ENCODE data around the gene NBPF1.
A peak's percentile ranks its signal among the peaks of the same experiment; 100 is the strongest.
"Not testable (repeated sequence)": the region's sequence is repeated elsewhere in the genome, so short reads cannot be mapped to it uniquely, and the experiment has no call there.

NBPF1 gene

DNA sequence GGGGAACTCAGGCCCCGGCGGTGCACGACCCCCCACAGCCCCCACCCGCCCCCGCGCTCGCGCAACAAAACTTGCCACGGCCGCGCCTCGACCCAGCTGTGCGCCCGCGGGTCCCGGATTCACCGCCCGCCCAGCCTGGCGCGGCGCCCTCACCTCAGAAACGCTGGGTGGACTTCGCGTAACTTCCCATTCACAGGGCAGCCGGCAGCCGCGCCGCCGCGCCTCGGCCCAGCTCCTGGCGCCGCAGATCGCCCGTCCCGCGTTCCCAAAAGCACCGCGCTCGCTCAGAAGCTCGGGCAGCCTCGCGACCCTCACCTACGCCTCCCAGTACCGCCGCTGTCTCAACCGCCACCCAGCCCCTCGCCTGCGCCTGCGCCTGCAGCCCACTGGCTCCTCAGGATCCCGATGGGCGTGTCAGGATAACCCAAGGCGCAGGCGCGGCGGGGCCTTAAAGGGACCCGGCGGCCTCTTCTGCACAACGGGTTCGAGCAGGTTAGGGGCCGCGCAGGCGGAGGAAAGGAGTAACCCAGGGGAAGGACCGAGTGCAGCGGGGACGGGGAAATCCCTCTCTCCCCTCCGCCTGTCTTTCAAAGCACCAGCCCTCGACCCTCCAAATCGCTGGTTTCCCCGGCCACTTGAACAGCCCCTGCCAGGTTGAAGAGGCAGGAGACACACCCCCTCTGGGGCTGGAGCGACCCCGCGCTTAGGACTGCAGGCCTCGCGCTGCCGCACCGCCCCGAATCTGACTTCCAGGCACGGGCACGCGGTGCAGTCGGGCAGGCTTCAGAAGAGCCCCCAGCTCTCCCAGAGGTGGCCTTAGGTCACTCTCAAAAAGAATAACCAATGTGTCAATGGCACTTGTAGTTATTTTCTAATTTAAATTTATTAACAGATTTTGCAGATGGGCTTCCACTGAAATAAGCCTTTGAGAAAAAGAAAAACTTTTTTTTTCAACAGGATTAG, at the start of gene NBPF1:
Gene NBPF1 (minus strand): TSS at position 380 of the 963 bp plus-strand sequence.
- DNase-seq (ENCODE audit: low spot score) = peak; percentile 97

- DNase-seq (ENCODE audit: low spot score) = not testable (repeated sequence)
Measured at GRCh38 chr1:16658234-16658633, 44.9 kb upstream of the NBPF1 start.

- DNase-seq (ENCODE audit: low spot score) = not testable (repeated sequence)
Measured at GRCh38 chr1:16656981-16657683, 43.8 kb upstream of the NBPF1 start.

- not testable (repeated sequence) for DNase-seq (ENCODE audit: low spot score)
Measured at GRCh38 chr1:16656574-16656973, 43.2 kb upstream of the NBPF1 start.

DNA sequence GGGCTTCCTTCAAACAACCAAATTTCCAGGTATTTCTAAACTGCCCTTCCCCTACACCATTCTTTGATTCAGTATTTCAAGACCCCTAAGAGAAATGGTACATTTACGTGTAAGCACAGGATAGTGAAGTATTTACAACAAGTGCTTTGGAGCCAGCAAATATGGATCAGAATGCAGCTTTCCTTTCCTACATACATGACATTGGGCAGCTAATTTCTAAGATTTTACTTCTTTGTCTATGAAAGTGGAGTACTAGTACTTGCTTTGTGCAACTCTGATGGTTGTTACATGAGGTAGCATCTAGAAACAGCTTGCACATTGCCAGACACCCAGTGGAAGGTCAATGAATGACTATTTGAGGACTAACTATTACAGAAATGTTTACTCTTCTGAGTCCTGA, 38.2 kb upstream of the NBPF1 start:
- not testable (repeated sequence) for DNase-seq (ENCODE audit: low spot score)

- DNase-seq (ENCODE audit: low spot score) = not testable (repeated sequence)
Measured at GRCh38 chr1:16649960-16650359, 36.6 kb upstream of the NBPF1 start.

DNA sequence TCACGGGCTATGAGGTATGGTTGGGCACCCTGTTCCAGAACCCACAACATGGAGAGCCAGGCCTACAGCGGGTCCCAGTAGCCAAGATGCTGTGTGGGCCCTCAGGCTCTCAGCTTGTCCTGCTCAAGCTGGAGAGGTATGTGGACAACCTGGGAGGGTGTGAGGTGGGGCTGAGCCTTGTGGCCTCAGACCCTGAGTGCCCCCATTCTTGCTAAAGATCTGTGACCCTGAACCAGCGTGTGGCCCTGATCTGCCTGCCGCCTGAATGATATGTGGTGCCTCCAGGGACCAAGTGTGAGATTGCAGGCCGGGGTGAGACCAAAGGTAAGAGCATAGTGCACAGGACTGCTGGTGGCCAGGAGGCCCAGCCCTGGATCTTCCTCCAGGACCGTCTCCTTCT, 36.0 kb upstream of the NBPF1 start:
- DNase-seq (ENCODE audit: low spot score) = not testable (repeated sequence)

GRCh38 chr1:16648756-16649155, 35.4 kb upstream of the NBPF1 start:
- not testable (repeated sequence) for DNase-seq (ENCODE audit: low spot score)

DNA sequence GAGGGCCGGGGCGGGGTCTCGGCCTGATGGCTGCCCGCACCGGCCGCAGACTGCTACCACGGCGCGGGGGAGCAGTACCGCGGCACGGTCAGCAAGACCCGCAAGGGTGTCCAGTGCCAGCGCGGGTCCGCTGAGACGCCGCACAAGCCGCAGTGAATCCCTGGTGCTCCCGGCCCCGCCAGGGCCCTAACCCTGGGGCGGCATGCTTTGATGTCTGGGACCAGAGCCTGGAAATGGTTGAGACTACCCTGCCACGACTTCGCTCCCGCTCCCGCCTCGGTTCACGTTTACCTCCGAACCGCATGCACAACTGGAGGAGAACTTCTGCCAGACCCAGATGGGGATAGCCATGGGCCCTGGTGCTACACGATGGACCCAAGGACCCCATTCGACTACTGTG, 34.9 kb upstream of the NBPF1 start:
- DNase-seq (ENCODE audit: low spot score) = not testable (repeated sequence)

DNA sequence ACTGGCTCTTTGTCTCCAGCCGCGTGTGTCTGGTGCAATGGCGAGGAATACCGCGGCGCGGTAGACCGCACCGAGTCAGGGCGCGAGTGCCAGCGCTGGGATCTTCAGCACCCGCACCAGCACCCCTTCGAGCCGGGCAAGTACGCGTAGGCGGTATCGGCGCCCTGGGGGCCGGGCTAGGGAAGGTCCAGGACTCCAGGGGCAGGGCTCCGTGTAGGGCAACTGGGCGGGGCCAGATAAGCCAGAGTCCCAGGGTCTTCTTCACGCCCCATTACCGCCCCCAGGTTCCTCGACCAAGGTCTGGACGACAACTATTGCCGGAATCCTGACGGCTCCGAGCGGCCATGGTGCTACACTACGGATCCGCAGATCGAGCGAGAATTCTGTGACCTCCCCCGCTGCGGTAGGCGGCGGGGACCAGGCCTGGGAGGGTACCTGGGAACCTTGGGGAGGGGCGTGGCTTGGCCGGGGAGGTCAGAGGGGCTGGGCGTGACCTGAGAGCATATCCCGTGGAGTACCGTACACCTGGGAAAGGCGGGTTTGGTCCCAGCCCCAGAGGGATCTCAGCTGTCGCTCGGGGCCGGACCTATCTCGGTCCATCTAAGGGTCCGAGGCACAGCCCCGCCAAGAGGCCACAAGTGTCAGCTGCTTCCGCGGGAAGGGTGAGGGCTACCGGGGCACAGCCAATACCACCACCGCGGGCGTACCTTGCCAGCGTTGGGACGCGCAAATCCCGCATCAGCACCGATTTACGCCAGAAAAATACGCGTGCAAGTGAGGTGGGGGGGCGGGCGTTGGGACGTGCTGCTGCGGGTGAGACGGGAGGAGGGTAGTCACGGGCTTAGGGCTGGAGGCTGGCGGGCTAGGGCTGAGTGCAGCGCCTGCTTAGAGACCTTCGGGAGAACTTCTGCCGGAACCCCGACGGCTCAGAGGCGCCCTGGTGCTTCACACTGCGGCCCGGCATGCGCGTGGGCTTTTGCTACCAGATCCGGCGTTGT, 34.1 kb upstream of the NBPF1 start:
- DNase-seq (ENCODE audit: low spot score) = not testable (repeated sequence)

DNA sequence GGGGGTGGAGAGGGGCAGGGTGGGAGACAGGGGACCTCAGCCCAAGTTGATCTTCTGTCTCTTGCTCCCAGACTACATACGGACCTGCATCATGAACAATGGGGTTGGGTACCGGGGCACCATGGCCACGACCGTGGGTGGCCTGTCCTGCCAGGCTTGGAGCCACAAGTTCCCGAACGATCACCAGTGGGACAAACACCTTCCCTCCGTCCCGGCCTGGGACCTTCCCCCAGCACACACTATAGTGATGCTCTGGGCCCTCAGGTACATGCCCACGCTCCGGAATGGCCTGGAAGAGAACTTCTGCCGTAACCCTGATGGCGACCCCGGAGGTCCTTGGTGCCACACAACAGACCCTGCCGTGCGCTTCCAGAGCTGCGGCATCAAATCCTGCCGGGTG, 33.4 kb upstream of the NBPF1 start:
- DNase-seq (ENCODE audit: low spot score) = not testable (repeated sequence)

DNA sequence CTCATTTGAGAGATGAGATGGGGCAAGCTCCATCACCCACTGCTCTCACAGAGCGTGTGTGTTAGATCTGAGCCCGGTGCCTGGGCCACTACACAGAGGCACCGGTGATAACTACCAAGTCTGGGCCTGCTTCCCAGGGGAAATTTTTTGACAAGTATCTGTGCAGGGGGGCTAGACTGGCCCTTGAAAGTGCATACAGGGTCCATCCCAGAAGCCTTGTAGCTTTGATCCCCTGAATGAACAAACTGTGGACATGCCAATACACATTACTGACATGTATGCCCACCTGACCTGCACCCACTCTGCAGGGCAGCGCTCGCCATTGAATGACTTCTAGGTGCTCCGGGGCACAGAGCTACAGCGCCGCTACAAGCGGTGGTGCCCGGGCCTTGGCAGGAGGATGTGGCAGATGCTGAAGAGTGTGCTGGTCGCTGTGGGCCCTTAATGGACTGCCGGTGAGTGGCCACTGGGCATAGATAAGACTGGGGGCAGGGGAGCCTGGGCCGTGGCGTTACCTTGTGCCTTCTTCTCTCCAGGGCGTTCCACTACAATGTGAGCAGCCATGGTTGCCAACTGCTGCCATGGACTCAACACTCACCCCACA, 32.8 kb upstream of the NBPF1 start:
- DNase-seq (ENCODE audit: low spot score) = not testable (repeated sequence)

DNA sequence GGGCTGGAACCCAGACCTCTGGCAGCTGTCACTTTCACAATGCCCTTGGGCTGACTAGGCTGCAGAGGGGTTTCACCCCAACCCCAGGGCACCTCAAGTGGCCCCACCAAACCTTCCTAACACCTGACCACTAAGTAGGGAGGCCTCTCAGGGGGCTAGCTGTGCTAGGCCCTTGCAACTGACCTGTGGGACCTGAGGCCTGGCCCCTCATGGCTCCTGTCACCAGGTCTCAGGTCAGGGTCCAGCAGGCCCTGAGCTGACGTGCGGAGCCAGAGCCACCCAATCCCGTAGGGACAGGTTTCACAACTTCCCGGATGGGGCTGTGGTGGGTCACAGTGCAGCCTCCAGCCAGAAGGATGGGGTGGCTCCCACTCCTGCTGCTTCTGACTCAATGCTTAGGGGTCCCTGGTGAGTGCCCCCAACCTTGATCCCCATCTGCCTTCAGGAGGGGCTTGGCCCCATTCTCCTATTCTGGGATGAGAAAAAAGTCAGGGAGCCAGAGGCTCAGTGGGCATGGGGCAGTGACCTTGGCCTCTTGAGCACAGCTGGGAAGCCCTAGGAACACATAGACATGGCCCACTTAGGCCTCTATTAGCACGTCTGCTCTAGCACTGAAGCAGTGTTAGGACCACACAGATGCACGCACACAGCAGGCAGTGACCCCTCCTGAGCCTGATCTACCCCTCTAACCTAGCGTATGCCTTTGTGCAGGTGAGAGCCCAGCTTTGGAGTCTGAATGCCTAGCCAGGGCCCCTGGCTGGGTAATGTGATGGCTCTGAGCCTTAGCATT, 32.1 kb upstream of the NBPF1 start:
- DNase-seq (ENCODE audit: low spot score) = not testable (repeated sequence)

GRCh38 chr1:16644482-16645270, 31.3 kb upstream of the NBPF1 start:
- peak; percentile 96 for DNase-seq (ENCODE audit: low spot score)

- no peak for DNase-seq (ENCODE audit: low spot score)
Measured at GRCh38 chr1:16644193-16644481, 30.8 kb upstream of the NBPF1 start.

DNA sequence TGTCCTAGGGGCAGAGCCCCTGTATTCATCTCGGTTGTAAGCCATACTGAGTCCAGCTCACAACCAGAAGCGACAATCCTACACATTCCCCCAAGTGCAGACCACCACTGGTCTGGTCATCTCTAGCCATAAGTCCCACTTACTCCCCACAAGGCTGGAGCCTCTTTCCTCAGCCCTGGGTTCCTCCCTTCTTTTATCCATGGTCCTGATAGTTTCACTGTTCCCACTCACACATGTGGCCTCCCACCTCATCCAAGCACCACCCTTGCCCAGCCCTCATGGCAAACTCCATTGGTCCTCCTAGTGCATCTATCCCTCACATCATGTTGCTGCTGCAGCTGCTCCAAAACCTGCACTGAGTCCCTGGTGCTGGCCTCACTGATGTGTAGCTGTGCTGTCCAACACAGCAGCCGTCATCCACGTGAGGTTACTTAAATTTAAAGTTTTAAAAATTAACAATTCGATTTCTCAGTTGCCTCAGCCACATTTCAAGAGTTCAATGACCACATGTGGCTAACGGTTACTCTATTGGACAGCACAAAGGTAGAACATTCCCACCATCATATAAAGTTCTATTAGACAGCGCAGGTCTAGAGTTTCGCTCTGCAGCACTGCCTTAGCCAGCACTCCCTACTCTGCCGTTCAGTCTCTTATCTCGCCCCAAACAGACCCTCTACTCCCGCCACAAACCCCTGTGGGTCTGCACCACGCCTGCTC, 30.3 kb upstream of the NBPF1 start:
- not testable (repeated sequence) for DNase-seq (ENCODE audit: low spot score)

DNA sequence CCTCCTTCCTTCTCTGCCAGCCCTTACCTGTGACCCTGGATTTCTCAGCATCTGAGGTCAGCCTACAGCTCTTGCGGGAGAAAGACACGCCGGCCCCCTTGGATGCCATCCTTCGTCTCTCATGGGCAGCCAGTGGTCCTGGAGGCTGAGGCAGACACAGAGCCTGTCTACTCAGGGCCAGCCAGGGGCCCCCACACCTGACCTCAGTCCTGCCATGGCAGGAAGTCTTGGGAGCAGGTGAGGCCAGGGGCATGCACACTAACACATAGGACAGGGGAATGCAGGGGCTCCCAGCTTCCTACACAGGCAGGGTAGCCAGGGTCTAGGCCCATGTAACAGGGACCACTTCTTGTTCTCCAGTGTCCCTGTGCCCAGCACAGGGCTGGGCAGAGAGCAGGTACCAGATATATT, 29.6 kb upstream of the NBPF1 start:
- DNase-seq (ENCODE audit: low spot score) = not testable (repeated sequence)

- DNase-seq (ENCODE audit: low spot score) = not testable (repeated sequence)
Measured at GRCh38 chr1:16642025-16642966, 28.9 kb upstream of the NBPF1 start.

Data from COLO829 (cell line).